Stimulated activated CD8-positive, alpha-beta memory T cell treated with anti-CD3 and anti-CD28 coated beads, Interleukin-4, amount 100 ng/mL, for 48 hours (primary cell): ENCODE measurements around the gene CGN.
A peak's percentile ranks its signal among the peaks of the same experiment; 100 is the strongest.

ENCODE experiments used
- DNase-seq: peaks from one replicate; pipeline ENCODE4 v3.0.0-alpha.2; 2020

Gene CGN

GRCh38 chr1:151524736-151525135 lies 13.5 kb downstream of the CGN start:
- no peak for DNase-seq

GRCh38 chr1:151526735-151527525 lies 15.7 kb downstream of the CGN start:
- DNase-seq = no peak

- DNase-seq = no peak
Measured at GRCh38 chr1:151529211-151529702, 18.1 kb downstream of the CGN start.

- no peak for DNase-seq
Measured at GRCh38 chr1:151529781-151530180, 18.6 kb downstream of the CGN start.

GRCh38 chr1:151530461-151530860 lies 19.3 kb downstream of the CGN start:
- DNase-seq = no peak

- no peak for DNase-seq
Measured at GRCh38 chr1:151533870-151534269, 22.7 kb downstream of the CGN start.

- peak; percentile 92 for DNase-seq
Measured at GRCh38 chr1:151534662-151535278, 23.6 kb downstream of the CGN start.

GRCh38 chr1:151535326-151536271 lies 24.4 kb downstream of the CGN start:
- DNase-seq = no peak

GRCh38 chr1:151536499-151536898 lies 25.3 kb downstream of the CGN start:
- DNase-seq = no peak

- no peak for DNase-seq
Measured at GRCh38 chr1:151537112-151537511, 25.9 kb downstream of the CGN start.

GRCh38 chr1:151539321-151540020 lies 28.3 kb downstream of the CGN start:
- peak; percentile 53 for DNase-seq

- peak; percentile 97 for DNase-seq
Measured at GRCh38 chr1:151540021-151540981, 29.1 kb downstream of the CGN start, which contains the start of gene TUFT1. TUFT1 (plus strand) TSS chr1:151540309; CDS start chr1:151540367, 58 bp downstream.

GRCh38 chr1:151540982-151541377 lies 29.8 kb downstream of the CGN start:
- no peak for DNase-seq

- no peak for DNase-seq
Measured at GRCh38 chr1:151541752-151542151, 30.6 kb downstream of the CGN start.

- DNase-seq = no peak
Measured at GRCh38 chr1:151542710-151543129, 31.5 kb downstream of the CGN start.

- no peak for DNase-seq
Measured at GRCh38 chr1:151545542-151545941, 34.4 kb downstream of the CGN start.

- no peak for DNase-seq
Measured at GRCh38 chr1:151546011-151546925, 35.1 kb downstream of the CGN start.

GRCh38 chr1:151547119-151547899 lies 36.1 kb downstream of the CGN start:
- no peak for DNase-seq

GRCh38 chr1:151547900-151548230 lies 36.7 kb downstream of the CGN start:
- DNase-seq = no peak
